ENCODE data around the gene HOXD13. TPM values are rescaled to one million over a fixed set of nuclear protein-coding genes. Genes with fewer than 3 reads are reported as not detected.

HOXD13 gene
- total and polyA plus RNA-seq, 2 donors (not counting 1 experiment from before 2014, with no cell fraction given): not detected

DNA sequence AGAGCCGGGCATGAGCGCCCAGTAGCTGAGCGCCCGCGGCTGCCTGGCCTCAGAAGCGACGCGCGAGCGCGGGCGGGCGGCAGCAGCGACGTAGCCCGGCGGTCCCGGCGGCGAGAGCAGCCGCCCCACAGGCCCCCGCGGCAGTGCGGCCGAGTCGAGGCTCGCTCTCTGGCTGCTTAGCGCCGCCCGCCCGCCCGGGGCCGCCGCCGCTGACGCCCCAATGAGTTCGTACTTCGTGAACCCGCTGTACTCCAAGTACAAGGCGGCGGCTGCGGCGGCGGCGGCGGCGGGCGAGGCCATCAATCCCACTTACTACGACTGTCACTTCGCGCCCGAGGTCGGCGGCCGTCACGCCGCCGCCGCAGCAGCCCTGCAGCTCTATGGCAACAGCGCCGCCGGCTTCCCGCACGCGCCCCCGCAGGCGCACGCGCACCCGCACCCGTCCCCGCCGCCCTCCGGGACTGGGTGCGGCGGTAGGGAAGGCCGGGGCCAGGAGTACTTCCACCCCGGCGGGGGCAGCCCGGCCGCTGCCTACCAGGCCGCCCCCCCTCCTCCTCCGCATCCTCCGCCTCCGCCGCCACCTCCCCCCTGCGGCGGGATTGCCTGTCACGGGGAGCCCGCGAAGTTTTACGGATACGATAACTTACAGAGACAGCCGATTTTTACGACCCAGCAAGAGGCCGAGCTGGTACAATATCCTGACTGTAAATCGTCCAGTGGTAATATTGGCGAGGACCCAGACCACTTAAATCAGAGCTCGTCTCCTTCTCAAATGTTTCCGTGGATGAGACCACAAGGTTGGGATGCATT is 37.8 kb downstream of the HOXD13 start:
- Histone ChIP-seq H3K4me1 (ENCODE audit: control insufficient read depth in 2 of 2, insufficient read depth in 2 of 2, low read length in 2 of 2) (peaks cover 26 to 38% of the 10 kb centered on the region in 2 donors), H3K79me2 (ENCODE audit: control insufficient read depth, insufficient read depth, low read length) (no peaks in the 10 kb centered on the region), H3K9ac (ENCODE audit: low read length) (peak overlapping the region; percentile 30), H3K27me3 (replicated peaks in 1 of 4; ENCODE audit: control extremely low read depth in 1 of 4, control insufficient read depth in 3 of 4, insufficient read depth in 4 of 4, low read length in 3 of 4) (peaks cover 0 to 84% (median 73%) of the 10 kb centered on the region in 4 experiments), H2AFZ (ENCODE audit: insufficient read depth, low read depth, low read length, poor library complexity, severe bottlenecking) (peak overlapping the region; percentile 23), H3K9me3 (ENCODE audit: control extremely low read depth in 1 of 3, control insufficient read depth in 2 of 3, insufficient read depth in 1 of 3, low read length in 2 of 3) (peaks cover 0 to 17% (median 0%) of the 10 kb centered on the region in 3 donors), H3K4me2 (replicated peaks; ENCODE audit: low read depth, low read length, poor library complexity, severe bottlenecking) (peak overlapping the region; percentile 71), H3K27ac (ENCODE audit: low read length in 2 of 2) (no peak overlapping the region), H4K20me1 (ENCODE audit: control insufficient read depth, insufficient read depth, low read length, poor library complexity, severe bottlenecking) (no peaks in the 10 kb centered on the region), H3K36me3 (replicated peaks in 1 of 2; ENCODE audit: control extremely low read depth in 1 of 2, control insufficient read depth in 1 of 2, extremely low read depth in 1 of 2, insufficient read depth in 2 of 2, low read length in 1 of 2) (no peaks in the 10 kb centered on the region), H3K4me3 (ENCODE audit: control extremely low read depth in 1 of 5, extremely low read depth in 1 of 5, insufficient read depth in 1 of 5, low read depth in 2 of 5, low read length in 4 of 5) (peak overlapping the region in 2 of 5 experiments; percentile 21 to 29)
- WGBS (ENCODE audit: insufficient coverage): 9% methylated on average over 97 of the region's 100 CpGs
- Mint-ChIP-seq H3K27ac (no peak overlapping the region), H3K4me3 (peak overlapping the region; percentile 63), H3K9me3 (ENCODE audit: insufficient read depth) (no peaks in the 10 kb centered on the region), H3K27me3 (peaks cover 77% of the 10 kb centered on the region), H3K4me1 (peaks cover 26% of the 10 kb centered on the region)
- intact Hi-C loops (cut with micrococcal nuclease): loop anchor here (5.0 kb wide), 1 partner anchor 53 kb away; no protein-coding TSS in a partner anchor
- ATAC-seq (ENCODE audit: low read depth) (peak; percentile 17), DNase-seq (peak; percentile 56)
- ChIA-PET CTCF (interaction anchor here (0.8 to 3.3 kb wide), 11 partner anchors 9 to 522 kb away, joined by 3 to 12 read pairs (median 5); partner anchors contain the start of gene HOXD1), POLR2A (no interaction called here)
- TF ChIP-seq EZH2 (IDR thresholded peaks at IDR 0.05; ENCODE audit: borderline replicate concordance, insufficient read depth, low read depth, low read length, poor library complexity, severe bottlenecking): peak; percentile 20
- TF ChIP-seq, protein P1, sequence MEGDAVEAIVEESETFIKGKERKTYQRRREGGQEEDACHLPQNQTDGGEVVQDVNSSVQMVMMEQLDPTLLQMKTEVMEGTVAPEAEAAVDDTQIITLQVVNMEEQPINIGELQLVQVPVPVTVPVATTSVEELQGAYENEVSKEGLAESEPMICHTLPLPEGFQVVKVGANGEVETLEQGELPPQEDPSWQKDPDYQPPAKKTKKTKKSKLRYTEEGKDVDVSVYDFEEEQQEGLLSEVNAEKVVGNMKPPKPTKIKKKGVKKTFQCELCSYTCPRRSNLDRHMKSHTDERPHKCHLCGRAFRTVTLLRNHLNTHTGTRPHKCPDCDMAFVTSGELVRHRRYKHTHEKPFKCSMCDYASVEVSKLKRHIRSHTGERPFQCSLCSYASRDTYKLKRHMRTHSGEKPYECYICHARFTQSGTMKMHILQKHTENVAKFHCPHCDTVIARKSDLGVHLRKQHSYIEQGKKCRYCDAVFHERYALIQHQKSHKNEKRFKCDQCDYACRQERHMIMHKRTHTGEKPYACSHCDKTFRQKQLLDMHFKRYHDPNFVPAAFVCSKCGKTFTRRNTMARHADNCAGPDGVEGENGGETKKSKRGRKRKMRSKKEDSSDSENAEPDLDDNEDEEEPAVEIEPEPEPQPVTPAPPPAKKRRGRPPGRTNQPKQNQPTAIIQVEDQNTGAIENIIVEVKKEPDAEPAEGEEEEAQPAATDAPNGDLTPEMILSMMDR (IDR thresholded peaks at IDR 0.05): no peak

Data from B cell (primary cell).